Activated CD8-positive, alpha-beta T cell treated with anti-CD3 and anti-CD28 coated beads for 36 hours (primary cell): Measurements from ENCODE around the gene RELN. TPM values are rescaled to one million over a fixed set of nuclear protein-coding genes. Genes with fewer than 3 reads are reported as not detected.

Source experiments
- ATAC-seq: fragments of 200-7000 bp; cut with Tn5 transposase; one replicate; pipeline ENCODE4 v1.10.0; 2021; ENCODE audit warnings: mild to moderate bottlenecking, moderate library complexity
- CTCF ChIA-PET: fragments of 350-600 bp; sonication (Branson Sonifier 250); formaldehyde crosslinking; loops from one replicate; lab custom pipeline; 2021; ENCODE audit warnings: antibody characterized with exemption; lab: Charles Lee
- POLR2A ChIA-PET: fragments of 350-600 bp; sonication (Branson Sonifier 250); formaldehyde crosslinking; loops from one replicate; lab custom pipeline; 2021; ENCODE audit warnings: antibody characterized with exemption; lab: Charles Lee
- DNase-seq: peaks from one replicate; pipeline ENCODE4 v3.0.0-alpha.2; 2020
- H3K27ac Mint-ChIP-seq: one replicate; pipeline ENCODE4 v1.8.0; 2021; ENCODE audit warnings: mild to moderate bottlenecking, mixed read lengths
- H3K27me3 Mint-ChIP-seq: one replicate; pipeline ENCODE4 v1.8.0; 2021; ENCODE audit warnings: mixed read lengths
- H3K36me3 Mint-ChIP-seq: one replicate; pipeline ENCODE4 v1.8.0; 2021; ENCODE audit warnings: low read depth, mixed read lengths
- H3K4me1 Mint-ChIP-seq: one replicate; pipeline ENCODE4 v1.8.0; 2021; ENCODE audit warnings: low read depth, mixed read lengths
- H3K4me3 Mint-ChIP-seq: one replicate; pipeline ENCODE4 v1.8.0; 2021; ENCODE audit warnings: mild to moderate bottlenecking, moderate library complexity, mixed read lengths
- H3K9me3 Mint-ChIP-seq: one replicate; pipeline ENCODE4 v1.8.0; 2021; ENCODE audit warnings: mixed read lengths
- CTCF ChIP-seq: fragments of 200-600 bp; IDR thresholded peaks from one replicate; pipeline ENCODE4 v1.8.0; 2022; ENCODE audit warnings: antibody characterized with exemption, mild to moderate bottlenecking
- intact Hi-C: fragments of 100-400 bp; cut with micrococcal nuclease; formaldehyde crosslinking; loops from one replicate; pipeline ENCODE4 v1.10.0; 2022
- total RNA-seq, 2 experiments: library from RNA; stranded (reverse); gene quantifications; one replicate each; pipeline ENCODE4 v1.2.3, GENCODE V29; 2021

The RELN gene
- total RNA-seq, 2 experiments from 2014 or later, result not detected

- CTCF ChIA-PET, result interaction anchor here (0.6 kb wide), 1 partner anchor 202 kb away, joined by 3 read pairs; no protein-coding TSS in a partner anchor
- H3K4me1 Mint-ChIP-seq, result no peaks in the 10 kb centered on the region
- POLR2A ChIA-PET, result no interaction called here
- no peaks in the 10 kb centered on the region for H3K9me3 Mint-ChIP-seq
- H3K27ac Mint-ChIP-seq, result no peak overlapping the region
- DNase-seq, result no peak
- no peak for TF ChIP-seq CTCF
- no peak for ATAC-seq
- no peaks in the 10 kb centered on the region for H3K36me3 Mint-ChIP-seq
- no peak overlapping the region for H3K4me3 Mint-ChIP-seq
- intact Hi-C loops, result no loop called here
- peaks cover 9% of the 10 kb centered on the region for H3K27me3 Mint-ChIP-seq
Observed at GRCh38 chr7:104008107-104008506, 18.6 kb upstream of the RELN start.

- ATAC-seq, result no peak
- intact Hi-C loops, result no loop called here
- POLR2A ChIA-PET, result interaction anchor here (0.7 kb wide), 1 partner anchor 161 kb away, joined by 3 read pairs; no protein-coding TSS in a partner anchor
Observed at GRCh38 chr7:104007614-104008013, 18.2 kb upstream of the RELN start.

GRCh38 chr7:104005197-104005596 lies 15.7 kb upstream of the RELN start:
- ATAC-seq (no peak), DNase-seq (no peak)
- Mint-ChIP-seq H3K4me3 (no peak overlapping the region), H3K36me3 (no peaks in the 10 kb centered on the region), H3K27ac (no peak overlapping the region), H3K9me3 (no peaks in the 10 kb centered on the region), H3K27me3 (peaks cover 7% of the 10 kb centered on the region), H3K4me1 (no peaks in the 10 kb centered on the region)
- POLR2A ChIA-PET, result no interaction called here
- CTCF ChIA-PET, result no interaction called here
- no peak for TF ChIP-seq CTCF
- intact Hi-C loops, result no loop called here

More at GRCh38 chr7:104007614-104008013, 18.2 kb upstream of the RELN start:
- no peak for DNase-seq
- no peaks in the 10 kb centered on the region for H3K4me1 Mint-ChIP-seq
- H3K4me3 Mint-ChIP-seq, result no peak overlapping the region
- no peak for TF ChIP-seq CTCF
- H3K9me3 Mint-ChIP-seq, result no peaks in the 10 kb centered on the region
- no peak overlapping the region for H3K27ac Mint-ChIP-seq
- no peaks in the 10 kb centered on the region for H3K36me3 Mint-ChIP-seq
- CTCF ChIA-PET, result no interaction called here
- H3K27me3 Mint-ChIP-seq, result peaks cover 13% of the 10 kb centered on the region

- no peak overlapping the region for H3K4me3 Mint-ChIP-seq
- TF ChIP-seq CTCF, result no peak
- ChIA-PET CTCF (no interaction called here), POLR2A (no interaction called here)
- peaks cover 7% of the 10 kb centered on the region for H3K27me3 Mint-ChIP-seq
- intact Hi-C loops, result no loop called here
- ATAC-seq (no peak), DNase-seq (no peak)
- no peaks in the 10 kb centered on the region for H3K36me3 Mint-ChIP-seq
- H3K4me1 Mint-ChIP-seq, result no peaks in the 10 kb centered on the region
- H3K9me3 Mint-ChIP-seq, result no peaks in the 10 kb centered on the region
- no peak overlapping the region for H3K27ac Mint-ChIP-seq
Observed at GRCh38 chr7:103996639-103997038, 7.2 kb upstream of the RELN start.

GRCh38 chr7:103996017-103996551 lies 6.6 kb upstream of the RELN start:
- CTCF ChIA-PET, result no interaction called here
- no peaks in the 10 kb centered on the region for H3K9me3 Mint-ChIP-seq
- no peak overlapping the region for H3K4me3 Mint-ChIP-seq
- ATAC-seq, result no peak
- intact Hi-C loops, result no loop called here
- POLR2A ChIA-PET, result no interaction called here
- H3K27me3 Mint-ChIP-seq, result peaks cover 10% of the 10 kb centered on the region
- no peak for TF ChIP-seq CTCF
- no peaks in the 10 kb centered on the region for H3K36me3 Mint-ChIP-seq
- H3K4me1 Mint-ChIP-seq, result no peaks in the 10 kb centered on the region
- H3K27ac Mint-ChIP-seq, result no peak overlapping the region
- DNase-seq, result no peak
